Hematopoietic multipotent progenitor cell treated with erythropoietin and hydrocortisone succinate and interleukin-3 and kit ligand, for 17 days (in vitro differentiated cells): ENCODE data around the gene CDC42BPB.

ENCODE experiments used
- DNase-seq: peaks from one replicate; pipeline ENCODE4 v3.0.0-alpha.2; 2015; ENCODE audit warnings: low spot score

Gene CDC42BPB

DNA sequence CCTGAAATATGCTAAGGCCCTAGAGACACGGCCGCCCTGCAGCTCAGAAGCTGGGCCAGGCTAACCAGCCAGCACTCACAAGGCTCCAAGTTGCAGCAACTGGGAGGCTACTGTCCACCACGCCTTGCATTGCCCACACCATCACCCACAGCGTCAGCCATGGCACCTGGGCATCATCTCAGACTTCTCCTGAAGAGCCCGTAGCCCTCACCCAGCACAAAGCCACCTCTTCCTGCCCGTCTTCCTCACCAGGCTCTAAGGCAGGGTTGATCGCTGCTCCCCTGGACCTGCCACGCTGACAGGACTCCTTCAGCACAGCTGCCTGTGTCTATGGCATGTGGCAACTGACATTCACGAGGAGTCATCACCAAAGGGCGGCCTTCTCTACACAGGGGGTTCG is 38.1 kb downstream of the CDC42BPB start:
- DNase-seq = no peak

DNA sequence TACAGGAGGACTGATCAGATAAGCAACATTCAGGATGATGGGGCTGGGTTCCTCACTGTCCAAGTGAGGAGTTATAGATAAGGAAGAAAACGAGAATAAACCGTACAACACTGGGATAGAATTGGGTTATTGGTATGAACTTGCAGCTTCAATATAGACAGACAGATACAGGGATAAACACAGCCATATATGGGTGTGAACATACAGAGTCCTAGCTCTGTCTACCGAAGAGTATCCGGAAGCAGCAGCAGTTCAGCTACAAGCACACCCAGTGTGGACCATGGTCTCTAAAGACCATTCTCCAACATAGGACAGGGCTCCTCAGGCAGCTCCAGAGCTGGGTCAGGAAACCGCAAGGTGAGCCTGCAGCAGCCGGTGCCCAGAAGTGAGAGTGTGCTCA is 40.8 kb downstream of the CDC42BPB start:
- DNase-seq = no peak

GRCh38 chr14:103016071-103016470 is 41.3 kb downstream of the CDC42BPB start:
- DNase-seq = no peak

DNA sequence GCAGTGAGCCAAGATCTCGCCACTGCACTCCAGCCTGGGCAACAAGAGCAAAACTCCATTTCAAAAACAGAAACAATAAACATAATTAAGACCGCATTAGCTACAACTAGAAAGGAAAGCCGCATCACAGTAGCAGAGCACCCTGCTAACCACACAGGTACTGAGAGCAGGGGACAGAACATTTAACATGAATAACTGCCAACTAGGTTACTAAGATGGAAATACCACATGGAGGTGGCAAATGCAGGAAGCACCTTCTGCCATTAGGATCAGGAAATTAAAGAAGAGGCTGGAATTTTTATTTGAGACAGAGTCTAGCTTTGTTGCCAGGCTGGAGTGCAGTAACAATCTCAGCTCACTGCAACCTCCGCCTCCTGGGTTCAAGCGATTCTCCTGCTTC is 41.9 kb downstream of the CDC42BPB start:
- no peak for DNase-seq

- no peak for DNase-seq
Measured at GRCh38 chr14:103014466-103015228, 42.7 kb downstream of the CDC42BPB start.

DNA sequence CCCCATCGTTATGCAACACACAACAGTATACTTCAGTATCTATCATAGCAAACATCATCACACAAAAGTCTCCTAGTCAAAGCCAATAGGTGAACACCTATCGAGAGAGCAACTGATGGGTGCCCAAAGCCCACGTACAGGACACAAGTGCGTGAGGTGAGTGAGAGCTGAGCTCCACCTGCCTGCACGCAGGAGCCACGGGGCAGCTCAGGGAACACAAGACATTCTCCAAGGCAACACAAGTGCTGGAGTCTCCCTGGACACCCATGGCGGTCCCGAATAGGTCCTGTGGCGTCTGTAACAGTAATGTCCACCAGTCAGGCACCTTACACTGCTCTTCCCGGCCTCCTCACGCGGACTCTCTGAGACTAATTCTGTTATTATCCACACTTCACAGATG is 44.3 kb downstream of the CDC42BPB start:
- DNase-seq = no peak

- no peak for DNase-seq
Measured at GRCh38 chr14:103009559-103009958, 47.8 kb downstream of the CDC42BPB start.

GRCh38 chr14:103008768-103009357 is 48.5 kb downstream of the CDC42BPB start:
- no peak for DNase-seq

DNA sequence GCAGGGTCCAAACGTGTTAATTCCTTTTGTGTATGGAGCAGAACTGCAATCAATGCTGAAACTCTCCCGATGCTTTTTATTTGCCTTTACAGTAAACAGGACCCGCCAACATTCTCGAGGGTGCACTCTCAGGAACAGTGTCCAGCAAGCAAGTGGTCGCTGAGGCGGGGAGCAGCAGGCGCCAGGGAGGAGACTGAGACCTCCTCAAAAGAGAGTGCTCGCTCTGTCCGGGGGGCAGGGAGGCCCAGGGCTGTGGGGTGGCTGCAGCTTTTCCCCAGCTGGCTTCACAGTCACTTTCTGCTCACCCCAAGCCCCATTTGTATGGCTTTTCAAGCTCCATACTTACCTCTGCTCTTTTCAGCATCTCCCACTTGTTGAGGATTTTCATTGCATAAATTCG is 49.2 kb downstream of the CDC42BPB start:
- no peak for DNase-seq

- DNase-seq = no peak
Measured at GRCh38 chr14:103007555-103007954, 49.8 kb downstream of the CDC42BPB start.

GRCh38 chr14:103006991-103007520 is 50.3 kb downstream of the CDC42BPB start:
- no peak for DNase-seq

- DNase-seq = no peak
Measured at GRCh38 chr14:103006106-103006505, 51.2 kb downstream of the CDC42BPB start.

DNA sequence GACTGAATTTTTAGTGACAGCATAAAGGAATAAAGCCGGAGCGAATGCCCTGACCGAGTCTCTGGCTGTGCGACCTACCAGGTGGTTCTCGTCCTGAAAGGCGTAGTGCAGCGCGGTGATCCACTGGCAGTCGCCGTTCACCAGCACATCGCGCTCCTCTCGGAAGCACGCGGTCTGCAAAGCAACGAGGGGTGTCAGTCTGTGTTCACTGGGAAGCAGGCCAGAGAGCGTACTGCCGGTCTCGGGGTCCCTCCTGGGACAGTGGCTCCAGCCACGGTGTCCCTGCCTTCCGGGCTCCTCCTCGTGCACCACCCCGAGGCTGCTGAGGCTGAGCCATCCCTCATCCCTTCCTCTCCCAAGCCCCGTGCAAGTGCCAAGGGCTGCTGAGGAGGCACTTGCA is 53.5 kb downstream of the CDC42BPB start:
- no peak for DNase-seq

DNA sequence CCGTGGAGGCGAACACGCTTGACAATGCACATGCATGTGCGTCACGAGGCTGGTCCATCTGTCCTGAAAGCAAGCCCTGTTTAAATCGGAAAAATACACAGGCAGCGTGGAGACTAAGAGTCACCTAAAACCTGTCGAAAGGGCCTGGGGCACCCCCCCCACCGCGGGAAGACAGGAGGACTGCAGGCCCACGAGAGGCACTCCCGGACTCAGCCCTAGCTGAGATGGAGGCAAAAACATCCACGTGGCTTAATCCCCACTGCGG is 54.1 kb downstream of the CDC42BPB start:
- no peak for DNase-seq

DNA sequence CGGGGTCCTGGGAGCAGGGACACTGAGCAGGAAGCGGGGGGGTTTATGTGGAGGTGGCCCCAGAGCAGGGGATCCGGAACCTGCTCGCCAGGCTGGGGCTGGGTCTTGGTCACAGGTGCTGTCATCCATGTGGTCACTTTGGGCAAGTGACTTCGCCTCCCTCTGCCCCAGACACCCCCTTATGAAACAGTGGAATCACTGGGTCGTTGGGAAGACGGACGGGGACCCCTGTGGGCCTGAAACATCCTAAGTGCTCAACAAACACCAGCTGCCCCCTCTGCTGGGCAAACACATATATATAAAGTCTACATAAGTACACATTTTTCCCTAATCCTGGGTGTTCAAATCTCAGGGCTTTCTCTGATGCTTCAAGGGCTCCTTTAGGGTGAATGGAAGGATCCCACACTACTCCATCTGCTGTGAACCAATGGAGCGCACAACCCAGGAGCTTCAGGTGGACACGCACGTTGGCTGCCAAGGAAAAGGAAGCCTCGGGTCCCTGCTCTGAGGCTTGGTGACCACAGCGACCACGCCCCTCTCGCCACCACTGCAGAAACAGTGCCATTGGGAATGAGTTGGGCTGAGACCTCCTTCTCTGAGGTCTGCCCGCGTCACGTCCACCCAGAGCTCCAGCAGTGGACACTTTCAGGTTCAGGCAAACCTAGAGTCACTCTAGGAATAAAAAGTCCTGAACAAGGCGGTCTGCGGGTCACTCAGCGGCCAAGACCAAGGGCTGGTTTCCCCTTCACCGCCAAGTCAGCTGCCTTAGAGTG is 54.6 kb downstream of the CDC42BPB start:
- DNase-seq = peak; percentile 11

DNA sequence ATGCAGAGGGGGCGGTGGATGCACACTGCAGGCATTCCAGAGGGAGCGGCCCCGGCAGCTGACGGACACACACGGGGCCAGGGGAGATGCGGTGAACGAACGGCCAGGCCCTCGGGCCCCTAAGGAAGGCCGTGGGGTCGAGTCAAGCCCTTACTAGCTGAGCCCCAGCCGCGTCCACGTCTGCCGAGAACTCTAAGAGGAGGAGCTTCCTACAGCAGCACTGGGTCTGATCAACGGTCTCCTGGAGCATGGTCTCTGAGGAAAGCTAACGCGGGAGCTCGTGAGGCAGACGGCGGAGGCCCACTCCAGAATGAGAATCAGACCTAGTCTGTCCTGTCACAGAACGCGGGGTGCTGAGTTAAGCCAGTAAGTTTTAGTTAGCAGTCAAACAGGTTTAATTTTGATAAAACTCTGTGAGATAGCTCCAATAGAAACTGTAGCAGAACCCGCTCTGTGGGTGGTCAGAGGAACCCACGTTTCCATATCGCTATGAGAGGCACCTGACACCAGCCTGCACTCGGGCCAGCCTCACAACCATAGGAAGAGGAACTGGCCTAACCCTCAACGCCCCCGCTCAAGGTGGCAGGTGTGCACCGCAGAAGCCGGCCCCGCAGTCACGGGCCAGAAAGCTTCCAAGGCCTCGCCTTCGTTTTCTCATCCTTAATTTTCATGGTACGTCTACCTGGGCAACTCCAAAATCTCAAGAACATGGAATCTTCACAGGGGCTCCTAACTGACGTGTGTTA is 55.5 kb downstream of the CDC42BPB start:
- no peak for DNase-seq

DNA sequence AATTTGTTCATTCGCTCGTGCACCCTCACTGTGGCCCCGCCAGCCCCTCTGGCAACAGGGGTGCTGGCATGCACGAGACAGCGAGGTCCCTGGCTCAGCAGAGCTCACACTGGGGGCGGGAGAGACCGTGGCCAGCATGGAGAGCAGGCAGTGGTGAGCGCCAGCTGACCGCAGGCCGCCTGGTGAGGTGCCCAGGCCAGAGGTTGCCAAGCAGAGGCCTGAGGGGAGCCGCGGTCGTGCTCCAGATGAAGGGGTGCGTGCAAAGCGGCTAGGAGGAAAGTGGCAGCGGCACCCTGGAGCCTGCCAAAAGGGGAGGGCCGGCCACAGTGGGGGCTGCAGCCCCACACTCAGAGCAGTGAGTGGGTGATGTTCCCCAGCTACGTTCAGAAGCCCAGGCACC is 56.1 kb downstream of the CDC42BPB start:
- DNase-seq = no peak

DNA sequence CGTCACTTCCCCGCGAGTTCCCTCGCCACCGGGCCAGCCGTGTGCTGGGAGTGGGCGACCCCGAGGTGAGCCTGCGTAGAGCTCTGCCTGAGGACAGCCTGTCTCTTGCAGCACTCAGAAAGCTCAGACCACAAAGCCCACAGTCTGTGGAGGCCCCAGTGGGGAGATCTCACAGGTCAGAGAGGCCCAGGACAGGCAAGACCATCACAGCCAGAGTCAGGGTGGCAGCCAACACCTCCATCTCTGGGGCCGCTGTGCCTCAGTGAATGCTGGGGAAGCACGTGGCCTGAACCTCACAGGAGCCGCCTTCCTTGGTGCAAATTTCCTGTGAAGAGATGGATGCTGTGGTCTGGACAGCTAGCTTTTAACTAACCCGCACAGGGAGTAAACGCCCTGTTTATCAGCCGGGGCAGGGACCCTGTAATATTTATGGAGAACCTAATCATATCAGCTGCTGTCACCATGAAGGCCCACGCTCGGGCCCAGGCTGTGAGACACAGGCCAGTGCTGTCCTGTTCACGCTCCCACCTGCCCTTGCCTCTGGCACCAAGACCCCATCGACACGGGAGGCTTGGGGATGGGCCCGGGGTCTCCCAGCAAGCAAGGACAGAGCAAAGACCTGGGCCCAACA is 56.9 kb downstream of the CDC42BPB start:
- peak; percentile 79 for DNase-seq

DNA sequence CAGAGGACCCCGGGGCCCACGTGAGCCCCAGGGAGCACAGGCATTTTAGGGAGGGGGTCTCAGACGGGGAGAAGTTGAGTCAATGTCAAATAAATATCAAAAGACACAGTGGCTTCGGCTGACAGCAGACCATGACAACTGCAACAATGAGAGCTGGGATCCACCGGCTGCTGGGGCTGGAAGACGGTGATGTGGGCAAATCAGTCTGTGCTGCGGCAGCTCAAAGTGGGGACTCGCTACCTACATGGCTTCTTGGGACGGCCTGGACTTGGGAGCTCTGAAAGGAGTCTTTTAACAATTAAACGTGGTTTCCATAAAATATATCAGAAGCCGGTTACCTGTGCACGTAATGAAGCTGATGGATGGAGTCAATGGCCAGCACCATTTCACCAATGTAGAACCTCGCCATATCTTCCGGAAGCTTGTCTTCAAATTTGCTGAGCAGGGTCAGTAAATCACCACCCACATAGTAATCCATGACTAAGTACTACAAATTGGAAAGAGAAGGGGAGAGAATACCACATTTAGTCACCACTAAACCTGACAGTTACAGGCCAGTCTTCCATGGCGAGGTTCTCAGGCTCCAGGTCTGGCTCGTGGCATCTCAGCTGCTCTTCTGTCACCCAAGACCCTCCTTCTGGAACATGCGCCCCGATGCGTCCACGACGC is 58.0 kb downstream of the CDC42BPB start:
- DNase-seq = no peak

GRCh38 chr14:102998393-102998792 is 59.0 kb downstream of the CDC42BPB start:
- DNase-seq = no peak

DNA sequence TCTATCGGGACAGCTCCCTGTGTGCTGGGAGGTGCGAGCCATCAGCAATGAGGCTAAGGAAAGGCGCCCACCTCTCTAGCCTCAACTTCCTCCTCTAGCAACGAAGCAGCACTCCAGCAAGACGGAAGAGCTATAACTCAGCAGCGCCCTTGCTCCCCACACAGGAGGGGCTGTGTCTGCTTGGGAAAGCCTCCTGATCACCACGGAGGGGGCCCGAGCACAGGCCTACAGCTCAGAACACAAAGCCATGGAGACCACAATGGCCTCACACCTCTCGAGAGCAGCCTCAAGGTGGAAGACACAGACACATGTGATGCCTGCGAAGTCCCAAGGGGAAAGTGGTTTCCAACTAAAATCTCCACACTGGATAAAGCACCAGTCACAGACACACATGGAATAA is 60.4 kb downstream of the CDC42BPB start:
- DNase-seq = no peak
